ENCODE data around the gene NHLH1.

- TF ChIP-seq, protein P1, sequence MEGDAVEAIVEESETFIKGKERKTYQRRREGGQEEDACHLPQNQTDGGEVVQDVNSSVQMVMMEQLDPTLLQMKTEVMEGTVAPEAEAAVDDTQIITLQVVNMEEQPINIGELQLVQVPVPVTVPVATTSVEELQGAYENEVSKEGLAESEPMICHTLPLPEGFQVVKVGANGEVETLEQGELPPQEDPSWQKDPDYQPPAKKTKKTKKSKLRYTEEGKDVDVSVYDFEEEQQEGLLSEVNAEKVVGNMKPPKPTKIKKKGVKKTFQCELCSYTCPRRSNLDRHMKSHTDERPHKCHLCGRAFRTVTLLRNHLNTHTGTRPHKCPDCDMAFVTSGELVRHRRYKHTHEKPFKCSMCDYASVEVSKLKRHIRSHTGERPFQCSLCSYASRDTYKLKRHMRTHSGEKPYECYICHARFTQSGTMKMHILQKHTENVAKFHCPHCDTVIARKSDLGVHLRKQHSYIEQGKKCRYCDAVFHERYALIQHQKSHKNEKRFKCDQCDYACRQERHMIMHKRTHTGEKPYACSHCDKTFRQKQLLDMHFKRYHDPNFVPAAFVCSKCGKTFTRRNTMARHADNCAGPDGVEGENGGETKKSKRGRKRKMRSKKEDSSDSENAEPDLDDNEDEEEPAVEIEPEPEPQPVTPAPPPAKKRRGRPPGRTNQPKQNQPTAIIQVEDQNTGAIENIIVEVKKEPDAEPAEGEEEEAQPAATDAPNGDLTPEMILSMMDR (IDR thresholded peaks at IDR 0.05; ENCODE audit: low read length), result no peak
- no peak for TF ChIP-seq EZH2 (optimal IDR thresholded peaks at IDR 0.05; ENCODE audit: low read depth, low read length)
These were observed 41.6 kb upstream of the NHLH1 start for GRCh38 chr1:160325252-160325651.
